ENCODE measurements around the gene ADI1. TPM values are rescaled to one million over a fixed set of nuclear protein-coding genes. Genes with fewer than 3 reads are reported as not detected.

ADI1 gene
- total and polyA plus RNA-seq, 4 donors: 56.2 to 660 (median 158) TPM

DNA sequence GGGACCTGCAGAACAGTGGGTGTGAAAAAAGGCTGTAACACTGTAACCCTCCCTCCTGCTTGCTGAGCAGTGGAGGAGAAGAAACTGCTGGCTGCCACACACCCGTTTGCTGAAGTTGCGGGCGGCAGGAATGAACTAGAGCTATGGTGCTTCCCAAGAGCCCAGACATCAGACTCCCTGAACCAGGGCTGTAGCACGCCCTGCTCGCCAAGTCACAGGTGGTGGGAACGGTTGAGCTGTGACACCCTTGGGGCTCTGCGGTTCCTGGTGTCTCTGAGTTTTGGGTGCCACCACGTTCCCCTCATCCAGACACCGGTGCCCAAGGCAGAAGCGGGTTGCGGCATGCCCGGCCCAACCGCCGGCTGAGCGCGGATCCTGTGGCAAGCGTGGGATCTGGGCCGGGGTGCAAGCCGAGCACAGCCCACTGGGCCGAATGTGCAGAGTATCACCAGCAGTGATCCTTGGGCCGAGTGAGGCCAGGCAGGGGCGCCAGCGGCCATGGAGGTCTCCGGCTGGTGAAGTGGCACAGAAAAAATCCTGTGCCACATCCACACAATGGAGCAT lies 15.0 kb upstream of the ADI1 start:
- TF ChIP-seq, protein P1, sequence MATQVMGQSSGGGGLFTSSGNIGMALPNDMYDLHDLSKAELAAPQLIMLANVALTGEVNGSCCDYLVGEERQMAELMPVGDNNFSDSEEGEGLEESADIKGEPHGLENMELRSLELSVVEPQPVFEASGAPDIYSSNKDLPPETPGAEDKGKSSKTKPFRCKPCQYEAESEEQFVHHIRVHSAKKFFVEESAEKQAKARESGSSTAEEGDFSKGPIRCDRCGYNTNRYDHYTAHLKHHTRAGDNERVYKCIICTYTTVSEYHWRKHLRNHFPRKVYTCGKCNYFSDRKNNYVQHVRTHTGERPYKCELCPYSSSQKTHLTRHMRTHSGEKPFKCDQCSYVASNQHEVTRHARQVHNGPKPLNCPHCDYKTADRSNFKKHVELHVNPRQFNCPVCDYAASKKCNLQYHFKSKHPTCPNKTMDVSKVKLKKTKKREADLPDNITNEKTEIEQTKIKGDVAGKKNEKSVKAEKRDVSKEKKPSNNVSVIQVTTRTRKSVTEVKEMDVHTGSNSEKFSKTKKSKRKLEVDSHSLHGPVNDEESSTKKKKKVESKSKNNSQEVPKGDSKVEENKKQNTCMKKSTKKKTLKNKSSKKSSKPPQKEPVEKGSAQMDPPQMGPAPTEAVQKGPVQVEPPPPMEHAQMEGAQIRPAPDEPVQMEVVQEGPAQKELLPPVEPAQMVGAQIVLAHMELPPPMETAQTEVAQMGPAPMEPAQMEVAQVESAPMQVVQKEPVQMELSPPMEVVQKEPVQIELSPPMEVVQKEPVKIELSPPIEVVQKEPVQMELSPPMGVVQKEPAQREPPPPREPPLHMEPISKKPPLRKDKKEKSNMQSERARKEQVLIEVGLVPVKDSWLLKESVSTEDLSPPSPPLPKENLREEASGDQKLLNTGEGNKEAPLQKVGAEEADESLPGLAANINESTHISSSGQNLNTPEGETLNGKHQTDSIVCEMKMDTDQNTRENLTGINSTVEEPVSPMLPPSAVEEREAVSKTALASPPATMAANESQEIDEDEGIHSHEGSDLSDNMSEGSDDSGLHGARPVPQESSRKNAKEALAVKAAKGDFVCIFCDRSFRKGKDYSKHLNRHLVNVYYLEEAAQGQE (IDR thresholded peaks at IDR 0.05): no peak
- TF ChIP-seq, protein P2, sequence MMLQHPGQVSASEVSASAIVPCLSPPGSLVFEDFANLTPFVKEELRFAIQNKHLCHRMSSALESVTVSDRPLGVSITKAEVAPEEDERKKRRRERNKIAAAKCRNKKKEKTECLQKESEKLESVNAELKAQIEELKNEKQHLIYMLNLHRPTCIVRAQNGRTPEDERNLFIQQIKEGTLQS (IDR thresholded peaks at IDR 0.05): no peak
- TF ChIP-seq RXRA (IDR thresholded peaks at IDR 0.05) (no peak), FOXA1 (IDR thresholded peaks at IDR 0.05) (no peak), HNF4A (conservative IDR thresholded peaks at IDR 0.05) (no peak), TAF1 (conservative IDR thresholded peaks at IDR 0.05) (no peak), RAD21 (IDR thresholded peaks at IDR 0.05) (no peak), SP1 (IDR thresholded peaks at IDR 0.05) (no peak)
- TF ChIP-seq, protein P3, sequence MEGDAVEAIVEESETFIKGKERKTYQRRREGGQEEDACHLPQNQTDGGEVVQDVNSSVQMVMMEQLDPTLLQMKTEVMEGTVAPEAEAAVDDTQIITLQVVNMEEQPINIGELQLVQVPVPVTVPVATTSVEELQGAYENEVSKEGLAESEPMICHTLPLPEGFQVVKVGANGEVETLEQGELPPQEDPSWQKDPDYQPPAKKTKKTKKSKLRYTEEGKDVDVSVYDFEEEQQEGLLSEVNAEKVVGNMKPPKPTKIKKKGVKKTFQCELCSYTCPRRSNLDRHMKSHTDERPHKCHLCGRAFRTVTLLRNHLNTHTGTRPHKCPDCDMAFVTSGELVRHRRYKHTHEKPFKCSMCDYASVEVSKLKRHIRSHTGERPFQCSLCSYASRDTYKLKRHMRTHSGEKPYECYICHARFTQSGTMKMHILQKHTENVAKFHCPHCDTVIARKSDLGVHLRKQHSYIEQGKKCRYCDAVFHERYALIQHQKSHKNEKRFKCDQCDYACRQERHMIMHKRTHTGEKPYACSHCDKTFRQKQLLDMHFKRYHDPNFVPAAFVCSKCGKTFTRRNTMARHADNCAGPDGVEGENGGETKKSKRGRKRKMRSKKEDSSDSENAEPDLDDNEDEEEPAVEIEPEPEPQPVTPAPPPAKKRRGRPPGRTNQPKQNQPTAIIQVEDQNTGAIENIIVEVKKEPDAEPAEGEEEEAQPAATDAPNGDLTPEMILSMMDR (IDR thresholded peaks at IDR 0.05; ENCODE audit: low read depth, low read length, missing input control): no peak
- TF ChIP-seq, protein P4, sequence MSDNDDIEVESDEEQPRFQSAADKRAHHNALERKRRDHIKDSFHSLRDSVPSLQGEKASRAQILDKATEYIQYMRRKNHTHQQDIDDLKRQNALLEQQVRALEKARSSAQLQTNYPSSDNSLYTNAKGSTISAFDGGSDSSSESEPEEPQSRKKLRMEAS (IDR thresholded peaks at IDR 0.05): no peak
- Histone ChIP-seq H3K27ac (ENCODE audit: low read depth in 1 of 2, low read length in 2 of 2) (no peak overlapping the region), H3K27me3 (ENCODE audit: control insufficient read depth in 4 of 4, insufficient read depth in 4 of 4, low read length in 3 of 4) (no peaks in the 10 kb centered on the region), H3K9me3 (ENCODE audit: control insufficient read depth in 4 of 4, low read length in 3 of 4) (no peaks in the 10 kb centered on the region), H3K4me1 (ENCODE audit: control insufficient read depth in 4 of 4, insufficient read depth in 4 of 4, low read length in 3 of 4) (peaks cover 14 to 32% (median 23%) of the 10 kb centered on the region in 4 donors), H3K9ac (ENCODE audit: low read depth in 1 of 2, low read length in 2 of 2) (no peak overlapping the region), H3K36me3 (ENCODE audit: control insufficient read depth in 4 of 4, insufficient read depth in 3 of 4, low read depth in 1 of 4, low read length in 3 of 4) (no peaks in the 10 kb centered on the region), H3K4me3 (ENCODE audit: low read depth in 1 of 3, low read length in 3 of 3) (no peak overlapping the region)
- no peak for DNase-seq (ENCODE audit: low spot score)
- WGBS: 96% methylated on average over 24 of the region's 24 CpGs

GRCh38 chr2:3533836-3534235 lies 14.5 kb upstream of the ADI1 start:
- H3K9ac ChIP-seq (ENCODE audit: low read depth in 1 of 2, low read length in 2 of 2): no peak overlapping the region
- H3K9me3 ChIP-seq (ENCODE audit: control insufficient read depth in 4 of 4, low read length in 3 of 4): no peaks in the 10 kb centered on the region
- no peaks in the 10 kb centered on the region for H3K36me3 ChIP-seq (ENCODE audit: control insufficient read depth in 4 of 4, insufficient read depth in 3 of 4, low read depth in 1 of 4, low read length in 3 of 4)
- H3K27ac ChIP-seq (ENCODE audit: low read depth in 1 of 2, low read length in 2 of 2): no peak overlapping the region
- TF ChIP-seq HNF4G (IDR thresholded peaks at IDR 0.05) (no peak), GABPA (IDR thresholded peaks at IDR 0.05 in 1 of 2, conservative IDR thresholded peaks at IDR 0.05 in 1 of 2) (no peak), FOXA2 (IDR thresholded peaks at IDR 0.05) (no peak), TAF1 (conservative IDR thresholded peaks at IDR 0.05) (no peak), RXRA (IDR thresholded peaks at IDR 0.05) (no peak), HNF4A (conservative IDR thresholded peaks at IDR 0.05) (no peak), RAD21 (IDR thresholded peaks at IDR 0.05) (no peak), FOXA1 (IDR thresholded peaks at IDR 0.05) (no peak), EGR1 (IDR thresholded peaks at IDR 0.05; ENCODE audit: low read depth in 2 of 2) (no peak), NR2F2 (IDR thresholded peaks at IDR 0.05) (no peak)
- TF ChIP-seq, protein P3 (IDR thresholded peaks at IDR 0.05; ENCODE audit: low read depth, low read length, missing input control): no peak
- TF ChIP-seq, protein P2 (IDR thresholded peaks at IDR 0.05): no peak
- TF ChIP-seq, protein P4 (IDR thresholded peaks at IDR 0.05): no peak
- H3K4me3 ChIP-seq (ENCODE audit: low read depth in 1 of 3, low read length in 3 of 3): no peak overlapping the region
- peaks cover 14 to 29% (median 21%) of the 10 kb centered on the region in 4 donors for H3K4me1 ChIP-seq (ENCODE audit: control insufficient read depth in 4 of 4, insufficient read depth in 4 of 4, low read length in 3 of 4)
- no peaks in the 10 kb centered on the region for H3K27me3 ChIP-seq (ENCODE audit: control insufficient read depth in 4 of 4, insufficient read depth in 4 of 4, low read length in 3 of 4)
- DNase-seq (ENCODE audit: low spot score): no peak
- 84% methylated on average over 6 of the region's 6 CpGs for WGBS
